GM21515 (cell line): Measurements from ENCODE around the gene LILRA1.
"Not testable (repeated sequence)": the region's sequence is repeated elsewhere in the genome, so short reads cannot be mapped to it uniquely, and the experiment has no call there.

ENCODE experiments used
- ATAC-seq: cut with Tn5 transposase; IDR thresholded peaks from one replicate; pipeline ENCODE4 v1.9.1; 2021; ENCODE audit not compliant: unreplicated experiment

The LILRA1 gene

DNA sequence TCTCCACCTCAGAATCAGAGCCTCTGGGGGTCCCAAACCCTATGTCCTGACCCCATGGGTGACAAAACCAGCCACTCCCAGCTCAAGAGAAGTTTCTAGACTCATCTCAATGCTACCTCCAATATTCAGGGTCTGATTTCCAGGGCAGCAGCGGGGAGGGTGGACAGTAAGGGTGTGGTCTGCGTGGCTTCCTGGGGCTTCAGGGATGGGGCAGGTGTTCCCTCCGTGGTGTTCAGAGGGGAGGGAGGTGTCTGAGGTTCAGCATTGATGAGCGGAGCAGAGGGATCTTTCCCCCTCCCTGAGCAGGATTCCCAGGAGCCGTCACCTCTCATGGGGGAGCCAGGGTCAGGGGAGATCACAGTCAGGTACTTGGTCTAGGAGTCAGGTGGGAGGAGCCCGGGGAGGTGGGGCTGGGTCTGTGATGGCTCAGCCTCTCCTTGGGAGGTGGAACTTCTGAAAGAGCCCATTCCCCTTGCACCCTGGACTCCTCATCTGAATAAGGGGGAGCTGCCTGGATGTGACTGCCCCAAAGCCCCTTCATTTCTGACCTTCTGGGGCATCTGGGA, 16.9 kb upstream of the LILRA1 start:
- ATAC-seq = no peak

DNA sequence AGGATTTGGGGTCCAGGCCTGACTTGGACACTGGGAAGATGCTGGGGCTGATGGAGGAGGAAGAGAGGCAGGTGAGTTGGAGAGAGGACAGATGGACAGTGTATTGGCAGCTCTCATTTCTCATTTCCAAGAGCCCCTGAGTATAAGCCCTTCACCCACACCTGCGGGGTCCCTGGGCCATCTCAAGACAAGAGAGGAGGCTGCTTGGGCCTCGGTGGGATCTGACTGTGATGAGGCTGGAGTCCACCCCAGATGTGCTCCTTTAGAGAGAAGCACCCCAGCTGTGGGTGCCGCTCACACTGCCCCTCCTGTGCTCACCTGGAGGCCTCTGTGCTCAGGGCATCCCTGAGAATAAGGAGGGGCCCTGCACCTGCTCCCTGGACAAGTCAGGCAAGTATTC, 16.1 kb upstream of the LILRA1 start:
- no peak for ATAC-seq

DNA sequence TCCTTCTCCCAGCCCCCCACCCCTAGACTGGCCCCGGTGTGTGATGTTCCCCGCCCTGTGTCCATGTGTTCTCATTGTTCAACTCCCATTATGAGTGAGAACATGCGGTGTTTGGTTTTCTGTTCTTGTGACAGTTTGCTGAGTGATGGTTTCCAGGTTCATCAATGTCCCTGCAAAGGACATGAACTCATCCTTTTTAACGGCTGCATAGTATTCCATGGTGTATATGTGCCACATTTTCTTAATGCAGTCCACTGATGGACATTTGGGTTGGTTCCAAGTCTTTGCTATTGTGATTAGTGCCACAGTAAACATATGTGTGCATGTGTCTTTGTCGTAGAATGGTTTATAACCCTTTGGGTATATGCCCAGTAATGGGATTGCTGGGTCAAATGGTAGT, 15.2 kb upstream of the LILRA1 start:
- not testable (repeated sequence) for ATAC-seq

DNA sequence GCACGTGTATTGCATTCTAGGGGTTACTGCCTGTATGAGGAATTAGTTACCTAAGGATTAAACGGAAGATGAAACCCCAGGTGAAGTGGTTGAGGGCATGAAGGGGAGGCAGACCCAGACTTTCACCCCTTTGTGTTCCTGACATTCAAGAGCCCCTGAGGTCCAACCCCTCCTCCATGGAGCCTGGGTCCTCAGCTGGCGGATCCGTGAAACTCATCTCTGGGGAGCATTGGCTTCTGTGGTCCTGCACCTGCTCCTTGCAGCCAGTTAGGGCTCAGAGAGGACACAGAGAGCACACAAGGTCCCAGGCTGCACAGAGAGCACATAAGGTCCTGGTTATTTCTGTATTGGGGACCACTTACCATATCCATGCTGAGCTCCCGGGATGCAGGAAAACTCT, 7.0 kb upstream of the LILRA1 start:
- no peak for ATAC-seq

DNA sequence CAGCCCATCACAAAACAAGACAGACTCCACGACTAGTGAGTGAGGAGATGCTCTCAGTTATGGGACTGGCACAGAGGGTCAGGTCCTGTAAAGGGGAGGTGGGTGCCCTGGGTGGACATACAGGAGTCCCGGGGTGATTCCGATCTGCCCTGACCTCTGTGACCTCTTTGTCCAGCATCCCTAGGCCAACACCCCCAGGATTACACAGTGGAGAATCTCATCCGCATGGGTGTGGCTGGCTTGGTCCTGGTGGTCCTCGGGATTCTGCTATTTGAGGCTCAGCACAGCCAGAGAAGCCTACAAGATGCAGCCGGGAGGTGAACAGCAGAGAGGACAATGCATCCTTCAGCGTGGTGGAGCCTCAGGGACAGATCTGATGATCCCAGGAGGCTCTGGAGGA, 6.4 kb upstream of the LILRA1 start:
- no peak for ATAC-seq

DNA sequence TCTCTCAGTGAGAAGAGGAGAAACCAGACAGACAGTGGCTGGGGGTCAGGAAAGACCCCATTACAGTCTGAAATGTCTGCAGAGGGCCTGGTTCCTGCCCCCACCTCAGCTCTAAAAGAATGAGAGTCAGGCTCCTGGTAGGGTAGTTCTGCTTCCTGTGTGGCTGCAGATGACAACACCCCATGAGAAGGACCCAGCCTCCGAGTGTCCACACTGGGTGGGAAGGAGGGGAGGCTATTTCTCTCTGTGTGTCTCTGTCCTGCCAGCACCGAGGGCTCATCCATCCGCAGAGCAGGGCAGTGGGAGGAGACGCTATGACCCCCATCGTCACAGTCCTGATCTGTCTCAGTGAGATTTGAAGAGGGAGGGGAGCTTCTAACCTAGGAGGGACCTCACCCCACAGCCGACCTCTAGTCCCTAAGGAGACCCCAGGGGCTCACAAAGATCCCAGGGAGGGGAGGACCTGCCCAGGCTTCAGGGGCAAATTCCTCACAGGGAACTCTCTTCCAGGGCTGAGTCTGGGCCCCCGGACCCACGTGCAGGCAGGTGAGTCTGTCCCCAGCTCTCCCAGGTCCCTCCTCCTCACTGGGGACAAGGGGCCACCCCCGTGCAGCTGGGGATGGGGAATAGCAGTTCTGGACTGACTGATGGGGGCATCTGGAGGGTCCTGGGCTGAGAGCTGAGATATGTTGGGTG, 647 bp downstream of the LILRA1 start:
- ATAC-seq = not testable (repeated sequence)

DNA sequence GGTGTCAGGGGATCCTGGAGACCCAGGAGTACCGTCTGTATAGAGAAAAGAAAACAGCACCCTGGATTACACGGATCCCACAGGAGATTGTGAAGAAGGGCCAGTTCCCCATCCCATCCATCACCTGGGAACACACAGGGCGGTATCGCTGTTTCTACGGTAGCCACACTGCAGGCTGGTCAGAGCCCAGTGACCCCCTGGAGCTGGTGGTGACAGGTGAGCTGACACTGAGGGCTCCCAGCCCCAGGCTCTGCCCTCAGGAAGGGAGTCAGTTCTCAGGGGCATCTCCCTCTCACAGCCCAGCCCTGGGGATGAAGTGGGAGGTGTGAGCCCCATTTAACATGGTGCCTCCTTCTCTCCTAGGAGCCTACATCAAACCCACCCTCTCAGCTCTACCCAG, 1.3 kb downstream of the LILRA1 start:
- no peak for ATAC-seq

DNA sequence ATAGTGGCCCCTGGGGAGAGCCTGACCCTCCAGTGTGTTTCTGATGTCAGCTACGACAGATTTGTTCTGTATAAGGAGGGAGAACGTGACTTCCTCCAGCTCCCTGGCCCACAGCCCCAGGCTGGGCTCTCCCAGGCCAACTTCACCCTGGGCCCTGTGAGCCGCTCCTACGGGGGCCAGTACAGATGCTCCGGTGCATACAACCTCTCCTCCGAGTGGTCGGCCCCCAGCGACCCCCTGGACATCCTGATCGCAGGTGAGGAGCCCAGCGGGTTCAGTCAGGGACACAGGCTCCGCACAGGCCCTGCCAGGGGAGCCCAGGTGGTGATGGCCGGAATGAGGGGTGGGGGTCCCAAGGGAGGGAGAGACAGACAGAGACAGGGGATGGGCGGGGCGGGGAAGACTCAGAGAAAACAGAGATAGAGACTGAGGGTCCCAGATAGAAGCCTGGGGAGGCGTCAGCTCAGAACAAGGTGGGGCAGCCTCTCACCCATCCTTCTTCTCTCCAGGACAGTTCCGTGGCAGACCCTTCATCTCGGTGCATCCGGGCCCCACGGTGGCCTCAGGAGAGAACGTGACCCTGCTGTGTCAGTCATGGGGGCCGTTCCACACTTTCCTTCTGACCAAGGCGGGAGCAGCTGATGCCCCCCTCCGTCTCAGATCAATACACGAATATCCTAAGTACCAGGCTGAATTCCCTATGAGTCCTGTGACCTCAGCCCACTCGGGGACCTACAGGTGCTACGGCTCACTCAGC, 2.4 kb downstream of the LILRA1 start:
- not testable (repeated sequence) for ATAC-seq

DNA sequence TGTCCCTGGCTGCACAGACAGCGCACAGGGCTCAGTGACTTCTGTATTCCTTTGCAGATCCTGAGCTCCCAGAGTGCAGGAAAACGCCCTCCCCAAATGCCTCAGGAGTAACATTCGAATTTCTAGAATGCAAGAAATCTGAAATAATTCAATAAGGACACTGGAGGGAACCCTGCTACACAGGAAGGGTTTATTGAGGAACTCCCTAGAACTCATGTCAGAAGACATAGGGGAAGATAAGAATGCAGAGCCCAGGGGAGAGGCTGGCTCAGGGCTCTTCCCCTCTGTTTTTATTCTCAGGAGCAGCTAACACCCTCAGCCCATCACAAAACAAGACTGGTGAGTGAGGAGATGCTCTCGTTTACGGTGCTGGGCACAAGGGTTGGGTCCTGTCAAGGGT, 6.8 kb downstream of the LILRA1 start:
- ATAC-seq = no peak

DNA sequence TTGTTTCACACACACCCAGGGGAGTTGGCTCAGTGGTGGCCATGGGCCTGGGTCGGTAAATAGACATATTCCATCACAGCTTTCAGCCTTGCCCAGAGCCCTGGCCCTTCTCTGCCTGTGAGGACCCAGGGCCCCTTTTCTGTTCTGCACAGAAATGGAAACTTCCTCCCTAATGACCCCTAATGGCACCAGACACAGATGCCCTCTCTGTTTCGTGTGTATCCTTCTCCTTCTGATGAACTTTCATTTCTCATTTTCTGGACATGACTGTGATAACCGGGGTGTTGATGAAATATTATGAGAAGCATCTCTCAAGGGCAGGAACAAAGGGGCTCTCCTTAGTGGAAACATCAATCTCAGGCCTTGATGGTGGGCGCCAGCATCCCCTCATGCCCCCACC, 12.8 kb downstream of the LILRA1 start:
- no peak for ATAC-seq

DNA sequence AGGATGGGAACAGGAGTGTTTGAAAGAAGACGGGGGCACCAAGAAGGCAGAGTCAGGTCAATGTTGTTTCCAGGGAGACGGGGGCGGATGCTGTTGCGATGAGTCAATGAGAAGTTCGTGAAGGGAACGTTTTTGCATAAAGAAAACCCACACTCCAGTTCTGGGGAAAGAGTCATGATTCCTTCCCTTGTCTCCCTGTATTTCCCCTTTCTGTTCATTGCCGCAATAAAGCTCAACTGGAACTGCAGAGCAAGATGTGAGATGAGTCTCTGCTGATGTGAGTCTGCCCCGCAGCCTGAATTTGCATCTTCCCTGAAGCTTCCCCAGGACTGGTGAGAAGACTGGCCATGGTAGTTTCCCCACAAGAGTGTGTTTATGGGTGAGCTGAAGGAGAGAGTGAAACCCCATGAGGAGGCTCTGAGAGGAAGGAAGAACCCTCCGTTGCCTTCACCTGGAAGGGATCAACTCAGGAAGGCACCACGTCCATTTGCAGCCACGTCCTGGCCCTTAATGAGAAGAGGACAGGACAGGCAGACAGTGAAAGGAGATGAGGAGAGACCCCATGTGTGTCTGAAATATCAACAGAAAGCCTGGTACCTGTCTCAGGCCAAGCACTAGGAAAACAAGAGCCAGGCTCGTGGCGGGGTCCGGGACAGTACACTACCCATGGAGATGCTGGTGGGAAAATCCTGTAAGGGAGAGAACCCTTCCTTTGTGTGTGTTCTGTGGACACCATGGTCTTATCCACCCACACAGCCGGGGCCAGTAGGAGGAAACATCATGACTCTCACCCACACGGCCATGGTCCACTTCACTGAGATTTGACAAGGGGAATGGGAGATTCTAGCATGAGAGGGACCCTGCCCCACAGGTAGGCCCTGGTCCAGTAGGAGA, 13.7 kb downstream of the LILRA1 start:
- peak; percentile 52 for ATAC-seq

DNA sequence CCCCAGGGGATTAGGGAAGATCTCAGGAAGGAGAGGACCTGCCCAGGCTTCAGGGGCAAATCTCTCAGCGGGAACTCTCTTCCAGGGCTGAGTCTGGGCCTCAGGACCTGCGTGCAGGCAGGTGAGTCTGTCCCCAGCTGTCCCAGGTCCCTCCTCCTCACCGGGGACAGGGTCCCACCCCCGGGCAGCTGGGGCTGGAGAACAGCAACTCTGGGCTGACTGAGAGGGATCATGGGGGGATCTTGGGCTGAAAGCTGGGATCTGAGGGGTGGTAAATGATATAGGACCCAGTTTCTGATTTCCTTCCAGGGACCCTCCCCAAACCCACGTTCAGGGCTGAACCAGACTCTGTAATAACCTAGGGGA, 14.3 kb downstream of the LILRA1 start:
- ATAC-seq = no peak

DNA sequence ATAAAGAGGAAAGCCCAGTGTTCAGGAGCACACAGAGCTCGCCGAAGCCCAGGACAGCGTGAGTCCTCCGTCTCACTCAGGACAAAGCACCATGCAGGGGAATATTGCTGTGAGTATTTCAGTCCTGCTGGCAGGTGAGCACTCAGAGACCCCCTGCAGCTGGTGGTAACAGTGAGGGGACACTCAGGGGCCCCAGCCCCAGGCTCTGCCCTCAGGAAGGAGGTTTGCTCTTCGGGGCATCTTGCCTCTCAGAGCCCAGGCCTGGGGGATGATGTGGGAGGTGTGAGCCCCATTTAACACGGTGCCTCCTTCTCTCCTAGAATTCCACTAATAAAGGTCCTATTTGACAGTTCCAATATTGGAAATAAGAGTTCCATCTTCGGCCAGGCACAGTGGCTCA, 14.8 kb downstream of the LILRA1 start:
- no peak for ATAC-seq

DNA sequence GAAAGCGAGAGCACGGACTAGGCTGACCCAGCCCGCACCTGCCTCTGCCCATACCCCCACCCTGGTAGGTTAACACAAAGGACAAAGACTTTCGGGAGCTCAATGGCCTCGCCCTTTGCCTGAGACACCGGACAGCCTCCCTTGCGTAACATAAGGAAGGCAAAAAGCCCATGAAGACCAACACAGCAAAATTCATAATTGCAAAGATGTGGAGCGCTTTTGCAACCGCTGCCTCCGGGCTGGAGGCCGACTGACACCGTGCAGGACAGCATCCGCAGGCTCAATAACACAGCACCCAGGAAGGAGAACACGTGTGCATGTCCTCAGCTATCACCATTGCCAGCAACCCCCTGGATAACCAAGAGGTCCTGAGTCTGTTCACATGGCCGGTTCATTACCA, 15.4 kb downstream of the LILRA1 start:
- no peak for ATAC-seq

DNA sequence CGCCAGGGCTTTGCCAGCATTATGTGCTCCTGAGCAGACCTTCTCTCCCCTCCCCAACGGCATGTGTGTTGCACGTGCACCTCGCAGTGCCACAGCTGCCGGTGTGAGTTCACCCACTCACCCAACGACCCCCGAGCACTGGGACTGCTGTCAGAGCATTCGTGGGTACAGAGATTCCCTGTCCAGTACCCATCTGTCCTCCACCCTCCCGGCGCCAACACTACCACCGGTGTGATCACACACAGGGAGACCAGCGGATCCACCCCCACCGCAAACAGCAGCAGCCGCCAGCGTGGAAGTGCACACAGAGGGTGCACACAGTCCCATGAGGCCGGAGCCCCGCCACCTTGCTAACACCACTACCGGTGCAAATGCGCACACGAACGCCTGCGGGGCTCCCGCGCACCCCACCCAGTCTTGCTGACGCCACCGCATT, 15.9 kb downstream of the LILRA1 start:
- no peak for ATAC-seq

DNA sequence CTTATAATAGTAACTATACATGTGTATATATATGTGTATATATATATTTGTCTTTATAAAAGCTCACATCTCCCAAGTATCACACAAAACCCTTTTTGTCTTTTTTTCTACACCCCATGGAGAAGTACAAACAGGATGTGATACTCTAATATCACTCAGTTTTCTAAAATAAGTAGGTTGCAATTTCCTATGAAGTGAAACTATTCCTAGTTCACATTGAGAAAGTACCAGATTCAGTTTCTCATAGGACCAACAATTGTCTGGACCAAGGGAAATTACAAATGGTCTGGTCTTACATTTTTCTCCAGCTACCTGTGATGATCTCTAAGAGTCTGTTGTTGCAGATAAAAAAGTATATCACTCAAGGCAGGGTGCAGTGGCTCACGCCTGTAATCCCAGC, 19.0 kb downstream of the LILRA1 start:
- ATAC-seq = no peak

DNA sequence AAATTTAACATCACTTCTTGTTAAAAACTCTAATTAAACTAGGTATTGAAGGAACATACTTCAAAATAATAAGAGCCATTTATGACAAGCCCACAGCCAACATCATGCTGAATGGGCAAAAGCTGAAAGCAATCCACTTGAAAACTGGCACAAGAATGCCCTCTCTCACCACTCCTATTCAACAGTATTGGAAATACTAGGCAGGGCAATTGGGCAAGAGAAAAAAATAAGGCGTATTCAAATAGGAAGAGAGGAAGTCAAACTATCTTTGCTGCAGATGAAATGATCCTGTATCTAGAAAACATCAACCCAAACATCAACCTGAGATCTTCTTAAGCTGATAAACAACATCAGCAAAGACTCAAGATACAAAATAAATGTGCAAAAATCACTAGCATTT, 21.3 kb downstream of the LILRA1 start:
- ATAC-seq = no peak

DNA sequence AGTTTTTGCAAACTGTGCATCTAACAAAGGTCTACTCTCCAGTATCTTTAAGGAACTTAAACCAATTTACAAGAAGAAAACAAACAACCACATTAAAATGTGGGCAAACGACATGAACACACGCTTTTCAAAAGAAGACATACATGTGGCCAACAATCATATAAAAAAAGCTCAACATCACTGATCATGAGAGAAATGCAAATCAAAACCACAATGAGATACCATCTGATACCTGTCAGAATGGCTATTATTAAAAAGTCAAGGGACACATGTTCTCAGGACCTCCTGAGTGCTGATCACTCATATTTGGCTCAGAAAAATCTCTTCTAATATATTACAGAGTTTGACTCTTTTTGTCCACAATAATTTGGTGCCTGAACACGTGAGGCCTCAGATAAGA, 22.6 kb downstream of the LILRA1 start:
- peak; percentile 27 for ATAC-seq

DNA sequence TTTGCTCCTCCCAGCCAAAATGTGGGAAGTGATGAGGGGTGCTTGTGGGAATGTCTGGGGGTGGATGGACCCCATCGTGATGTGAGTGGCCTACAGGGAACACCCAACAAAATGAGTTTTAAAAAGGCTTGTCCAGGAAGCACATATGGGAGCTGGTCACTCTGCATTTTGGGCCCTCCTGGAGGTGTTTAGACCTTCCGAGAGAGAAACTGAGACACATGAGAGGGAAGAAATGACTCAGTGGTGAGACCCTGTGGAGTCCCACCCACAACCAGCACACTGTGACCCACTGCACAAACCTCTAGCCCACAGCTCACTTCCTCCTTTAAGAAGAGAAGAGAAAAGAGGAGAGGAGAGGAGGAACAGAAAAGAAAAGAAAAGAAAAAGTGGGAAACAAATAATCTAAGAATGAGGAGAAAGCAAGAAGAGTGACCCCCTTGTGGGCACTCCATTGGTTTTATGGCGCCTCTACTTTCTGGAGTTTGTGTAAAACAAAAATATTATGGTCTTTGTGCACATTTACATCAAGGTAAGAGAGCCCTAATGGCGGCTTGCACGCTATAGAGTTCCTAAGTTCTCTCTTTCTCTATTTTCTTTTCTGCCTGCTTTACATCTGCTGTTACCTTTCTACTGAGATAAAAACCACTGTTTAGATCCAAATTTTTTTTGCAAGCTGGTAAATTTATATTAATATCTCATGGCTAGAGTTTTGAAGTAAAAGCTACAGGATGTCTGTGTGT, 23.6 kb downstream of the LILRA1 start:
- peak; percentile 82 for ATAC-seq

DNA sequence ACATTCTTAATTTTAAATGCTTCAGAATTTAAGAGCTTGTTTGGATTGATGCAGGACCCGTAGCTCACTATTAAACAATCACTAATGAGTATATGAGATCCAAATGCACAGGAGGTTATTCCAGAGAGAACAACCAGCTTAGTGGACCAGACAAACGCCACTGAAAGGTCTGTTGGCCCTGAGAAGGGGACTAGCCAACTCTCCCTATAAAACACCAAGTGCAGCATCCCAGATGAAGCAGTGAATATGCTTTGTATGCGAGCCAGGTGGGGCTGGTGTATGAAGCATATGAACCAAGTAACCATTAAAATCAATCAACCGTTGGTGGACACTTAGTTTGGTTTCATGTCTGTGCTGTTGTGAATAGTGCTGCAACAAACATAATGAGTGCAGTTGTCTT, 27.0 kb downstream of the LILRA1 start:
- ATAC-seq = no peak

DNA sequence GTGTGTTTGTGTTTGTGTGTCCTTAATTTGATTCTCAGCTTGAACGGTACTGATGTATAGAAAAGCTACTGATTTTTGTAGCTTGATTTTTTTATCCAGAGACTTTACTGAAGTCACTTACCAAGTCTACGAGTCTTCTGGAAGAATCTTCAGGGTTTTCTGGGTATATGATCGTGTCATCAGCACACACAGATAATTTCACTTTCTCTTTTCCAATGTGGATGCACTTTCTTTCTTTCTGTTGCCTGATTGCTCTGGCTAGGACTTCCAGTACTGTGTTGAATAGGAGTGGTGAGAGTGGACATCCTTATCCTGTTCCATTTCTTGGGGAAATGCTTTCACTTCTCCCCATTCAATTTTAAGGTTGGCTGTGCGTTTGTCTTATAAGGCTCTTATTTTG, 29.0 kb downstream of the LILRA1 start:
- ATAC-seq = no peak
